Endothelial cell of umbilical vein (primary cell): ENCODE data around the gene NLGN4Y. TPM values are rescaled to one million over a fixed set of nuclear protein-coding genes. Genes with fewer than 3 reads are reported as not detected.

Experiments
- BruUV-seq: library from RNA; stranded (reverse); fragments of 400-500 nt; replicated peaks from 2 replicates; lab custom pipeline; 2021; lab: Mats Ljungman, UMichigan
- CTCF ChIA-PET: fragments of 300-600, 350-600 bp; sonication (Branson Sonifier 250); formaldehyde crosslinking; loops from one replicate; lab custom pipeline; 2021; ENCODE audit warnings: antibody characterized with exemption, inconsistent platforms; lab: Charles Lee
- POLR2A ChIA-PET: fragments of 300-600, 350-600 bp; sonication (Branson Sonifier 250); formaldehyde crosslinking; loops from one replicate; lab custom pipeline; 2021; ENCODE audit warnings: antibody characterized with exemption, inconsistent platforms; lab: Charles Lee
- DNase-seq: peaks from one replicate; pipeline ENCODE4 v3.0.0-alpha.2; 2011; ENCODE audit warnings: low read depth, low spot score
- FAIRE-seq: peaks from 2 replicates; lab custom pipeline; 2011; peaks lifted over from hg19 to GRCh38; lab: Jason Lieb, UNC
- H2AFZ ChIP-seq: 2 replicates; pipeline ENCODE4 v1.6.0; 2012; ENCODE audit warnings: low read depth, low read length, control low read depth, inconsistent platforms
- H3K27ac ChIP-seq: 2 replicates; pipeline ENCODE4 v1.5.1; 2011; ENCODE audit warnings: low read depth, mild to moderate bottlenecking, control low read depth, low read length, moderate library complexity; ENCODE audit not compliant: insufficient read depth
- H3K27me3 ChIP-seq, 2 experiments: 2 replicates each; pipeline versions ENCODE4 v1.6.0 to v1.6.1; 2011; ENCODE audit warnings: low read length in 2 of 2, mixed read lengths in 1 of 2; ENCODE audit not compliant: control insufficient read depth in 2 of 2, insufficient read depth in 2 of 2
- H3K36me3 ChIP-seq, 2 experiments: 2 replicates in 1 of 2; 3 replicates in 1 of 2; pipeline ENCODE4 v1.5.1; 2011; ENCODE audit warnings: low read length in 2 of 2, mild to moderate bottlenecking in 1 of 2, moderate library complexity in 1 of 2; ENCODE audit not compliant: control insufficient read depth in 2 of 2, insufficient read depth in 2 of 2; ENCODE audit errors: extremely low read depth in 1 of 2
- H3K4me1 ChIP-seq: 3 replicates; pipeline ENCODE4 v1.5.1; 2011; ENCODE audit warnings: mild to moderate bottlenecking, low read length; ENCODE audit not compliant: control insufficient read depth, insufficient read depth; ENCODE audit errors: extremely low read depth
- H3K4me2 ChIP-seq: 2 replicates; pipeline ENCODE4 v1.6.1; 2011; ENCODE audit warnings: low read length, control low read depth, mixed read lengths; ENCODE audit not compliant: insufficient read depth
- H3K4me3 ChIP-seq, 3 experiments: fragments of 200-600 bp in 1 of 3; sonication (generic), shearing (Covaris generic) in 1 of 3; replicated peaks in 1 of 3; 2 replicates each; pipeline ENCODE4 v1.5.1; 2011 to 2016; ENCODE audit warnings: control low read depth in 3 of 3, low read length in 3 of 3, mild to moderate bottlenecking in 2 of 3, inconsistent platforms in 1 of 3, low read depth in 1 of 3, moderate library complexity in 1 of 3; ENCODE audit not compliant: insufficient read depth in 1 of 3
- H3K79me2 ChIP-seq: 2 replicates; pipeline ENCODE4 v1.6.0; 2012; ENCODE audit warnings: low read length, inconsistent platforms; ENCODE audit not compliant: control insufficient read depth, insufficient read depth
- H3K9ac ChIP-seq: replicated peaks from 2 replicates; pipeline ENCODE3; 2011; ENCODE audit warnings: low read length, control low read depth; ENCODE audit not compliant: insufficient read depth; ENCODE audit errors: extremely low read depth
- H3K9me1 ChIP-seq: replicated peaks from 3 replicates; pipeline ENCODE4 v1.6.0; 2011; ENCODE audit warnings: mild to moderate bottlenecking, low read length; ENCODE audit not compliant: control insufficient read depth, insufficient read depth; ENCODE audit errors: extremely low read depth
- H3K9me3 ChIP-seq: replicated peaks from 2 replicates; pipeline ENCODE4 v1.5.1; 2012; ENCODE audit warnings: low read length, inconsistent platforms; ENCODE audit not compliant: control insufficient read depth, insufficient read depth
- H4K20me1 ChIP-seq: replicated peaks from 2 replicates; pipeline ENCODE3; 2011; ENCODE audit warnings: mild to moderate bottlenecking, low read length; ENCODE audit not compliant: control insufficient read depth, insufficient read depth; ENCODE audit errors: extremely low read depth
- FOS ChIP-seq: IDR thresholded peaks from 2 replicates; pipeline ENCODE4 v1.6.1; 2011; ENCODE audit warnings: mild to moderate bottlenecking, low read length, moderate library complexity, borderline replicate concordance; ENCODE audit not compliant: insufficient read depth
- GATA2 ChIP-seq: IDR thresholded peaks from 2 replicates; pipeline ENCODE4 v1.7.0; 2011; ENCODE audit warnings: low read depth, mild to moderate bottlenecking, moderate library complexity, mixed read lengths, low read length; ENCODE audit not compliant: insufficient read length, insufficient read depth
- JUN ChIP-seq: IDR thresholded peaks from 2 replicates; pipeline ENCODE4 v1.6.1; 2011; ENCODE audit warnings: borderline replicate concordance, low read depth; ENCODE audit not compliant: insufficient read length, insufficient read depth
- MYC ChIP-seq: IDR thresholded peaks from one replicate; pipeline ENCODE4 v1.6.1; 2011; ENCODE audit warnings: mild to moderate bottlenecking, low read depth, low read length
- POLR2AphosphoS5 ChIP-seq: IDR thresholded peaks from 2 replicates; pipeline ENCODE4 v1.6.1; 2012; ENCODE audit warnings: low read depth, mild to moderate bottlenecking, control low read depth, low read length, moderate library complexity; ENCODE audit not compliant: insufficient read depth
- dilution Hi-C: fragments of 300-500 bp; cut with MboI; formaldehyde crosslinking; loops from one replicate; pipeline ENCODE4 v1.15.0; 2019; ENCODE audit warnings: low sequenced_read_pairs; ENCODE audit not compliant: extremely low pct_ligation_motif_present
- intact Hi-C: fragments of 100-400 bp; cut with micrococcal nuclease; formaldehyde crosslinking; loops from one replicate; pipeline ENCODE4 v1.10.0; 2022
- polyA plus RNA-seq, 4 experiments: library from polyadenylated mRNA; depleted of rRNA in 3 of 4; stranded (reverse) in 3 of 4; unstranded in 1 of 4; fragments of >200 nt; gene quantifications; 2 replicates each; pipeline versions ENCODE4 v1.2.1 to v1.2.3, GENCODE V29; 2011 to 2012; ENCODE audit warnings: missing spikeins in 1 of 4
- total RNA-seq: library from RNA; stranded (reverse); gene quantifications from 2 replicates; pipeline ENCODE4 v1.2.3, GENCODE V29; 2021
- TF ChIP-seq, protein P1 (sequence below): IDR thresholded peaks from 2 replicates; pipeline ENCODE4 v1.6.1; 2011; ENCODE audit not compliant: insufficient read depth, insufficient read length
- TF ChIP-seq, protein P2 (sequence below), 2 donors: IDR thresholded peaks; 1 replicate in 1 of 2; 2 replicates in 1 of 2; pipeline ENCODE4 v1.5.1; 2011; ENCODE audit warnings: low read length in 2 of 2, mild to moderate bottlenecking in 2 of 2, moderate library complexity in 2 of 2, control low read depth in 1 of 2, inconsistent platforms in 1 of 2, low read depth in 1 of 2; ENCODE audit not compliant: insufficient read depth in 1 of 2; ENCODE audit errors: extremely low read depth in 1 of 2

Gene NLGN4Y
- total and polyA plus RNA-seq, 2 donors (not counting 3 experiments of a cell fraction or from before 2014, with no cell fraction given), result 16.0 to 26.6 TPM

DNA sequence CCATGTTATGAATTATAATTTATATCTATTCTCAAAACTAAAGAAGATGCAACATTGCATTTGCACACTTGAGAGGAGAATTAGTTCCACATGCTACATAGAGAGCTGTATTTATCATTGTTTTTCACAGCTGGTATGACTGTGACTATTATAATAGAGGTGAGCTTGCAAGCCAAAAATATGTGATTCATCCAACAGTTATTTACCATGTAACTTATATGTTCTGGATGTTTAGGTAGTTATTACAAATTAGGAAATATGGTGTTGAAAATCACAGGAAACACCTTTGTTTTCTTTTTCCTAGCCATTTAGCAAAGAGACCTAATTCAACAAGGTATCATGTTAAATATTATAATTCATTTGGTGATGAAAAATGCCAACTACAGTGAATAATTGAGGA lies 183.8 kb downstream of the NLGN4Y start:
- peak overlapping the region; percentile 60 for H3K27ac ChIP-seq

More for the DNA sequence above, 183.8 kb downstream of the NLGN4Y start:
- no peak overlapping the region for H3K4me3 ChIP-seq
- no peaks in the 10 kb centered on the region for H3K79me2 ChIP-seq
- no peaks in the 10 kb centered on the region for H3K27me3 ChIP-seq
- no peaks in the 10 kb centered on the region for H3K36me3 ChIP-seq
- intact Hi-C loops, result loop anchor here (2.0 kb wide), 2 partner anchors 127 to 183 kb away; partner anchors contain the start of gene NLGN4Y
- no peak for TF ChIP-seq FOS
- no peak for TF ChIP-seq MYC
- TF ChIP-seq GATA2, result no peak
- TF ChIP-seq, protein P1, sequence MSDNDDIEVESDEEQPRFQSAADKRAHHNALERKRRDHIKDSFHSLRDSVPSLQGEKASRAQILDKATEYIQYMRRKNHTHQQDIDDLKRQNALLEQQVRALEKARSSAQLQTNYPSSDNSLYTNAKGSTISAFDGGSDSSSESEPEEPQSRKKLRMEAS, result no peak
- TF ChIP-seq, protein P2, sequence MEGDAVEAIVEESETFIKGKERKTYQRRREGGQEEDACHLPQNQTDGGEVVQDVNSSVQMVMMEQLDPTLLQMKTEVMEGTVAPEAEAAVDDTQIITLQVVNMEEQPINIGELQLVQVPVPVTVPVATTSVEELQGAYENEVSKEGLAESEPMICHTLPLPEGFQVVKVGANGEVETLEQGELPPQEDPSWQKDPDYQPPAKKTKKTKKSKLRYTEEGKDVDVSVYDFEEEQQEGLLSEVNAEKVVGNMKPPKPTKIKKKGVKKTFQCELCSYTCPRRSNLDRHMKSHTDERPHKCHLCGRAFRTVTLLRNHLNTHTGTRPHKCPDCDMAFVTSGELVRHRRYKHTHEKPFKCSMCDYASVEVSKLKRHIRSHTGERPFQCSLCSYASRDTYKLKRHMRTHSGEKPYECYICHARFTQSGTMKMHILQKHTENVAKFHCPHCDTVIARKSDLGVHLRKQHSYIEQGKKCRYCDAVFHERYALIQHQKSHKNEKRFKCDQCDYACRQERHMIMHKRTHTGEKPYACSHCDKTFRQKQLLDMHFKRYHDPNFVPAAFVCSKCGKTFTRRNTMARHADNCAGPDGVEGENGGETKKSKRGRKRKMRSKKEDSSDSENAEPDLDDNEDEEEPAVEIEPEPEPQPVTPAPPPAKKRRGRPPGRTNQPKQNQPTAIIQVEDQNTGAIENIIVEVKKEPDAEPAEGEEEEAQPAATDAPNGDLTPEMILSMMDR (IDR thresholded peaks at IDR 0.05; ENCODE audit: extremely low read depth in 1 of 2, insufficient read depth in 1 of 2, low read depth in 1 of 2, low read length in 2 of 2), result no peak
- no peak for TF ChIP-seq POLR2AphosphoS5
- TF ChIP-seq JUN, result peak; percentile 70
- H3K4me2 ChIP-seq, result no peak overlapping the region
- POLR2A ChIA-PET, result no interaction called here
- H3K9me1 ChIP-seq, result no peaks in the 10 kb centered on the region
- DNase-seq (peak; percentile 79), FAIRE-seq (no peak)
- H4K20me1 ChIP-seq, result no peaks in the 10 kb centered on the region
- dilution Hi-C loops, result no loop called here
- H3K9me3 ChIP-seq, result no peaks in the 10 kb centered on the region
- H3K9ac ChIP-seq, result no peak overlapping the region
- no peak overlapping the region for H2AFZ ChIP-seq
- no TSS peak for BruUV-seq
- CTCF ChIA-PET, result no interaction called here
- peaks cover 9% of the 10 kb centered on the region for H3K4me1 ChIP-seq
